Neural progenitor cell (in vitro differentiated cells): ENCODE measurements around the gene SEMA6A. TPM values are rescaled to one million over a fixed set of nuclear protein-coding genes. Genes with fewer than 3 reads are reported as not detected.

Experiments used
- DNase-seq: peaks from one replicate; pipeline ENCODE4 v3.0.0-alpha.2; 2016; ENCODE audit warnings: low spot score
- H2AFZ ChIP-seq: fragments of 200-600 bp; sonication (generic); replicated peaks from 2 replicates; pipeline ENCODE4 v1.6.1; 2016; ENCODE audit warnings: antibody characterized with exemption
- H3F3A ChIP-seq: fragments of 200-600 bp; sonication (generic); 2 replicates; pipeline ENCODE4 v1.6.1; 2016; ENCODE audit warnings: antibody characterized with exemption, low read depth
- H3K27ac ChIP-seq: fragments of 200-600 bp; sonication (generic); 2 replicates; pipeline ENCODE4 v1.5.1; 2016; ENCODE audit warnings: mild to moderate bottlenecking
- H3K27me3 ChIP-seq: fragments of 200-600 bp; sonication (generic); 2 replicates; pipeline ENCODE4 v1.6.1; 2016; ENCODE audit warnings: mild to moderate bottlenecking, moderate library complexity
- H3K36me3 ChIP-seq: fragments of 200-600 bp; sonication (generic); 2 replicates; pipeline ENCODE4 v1.5.1; 2016
- H3K4me1 ChIP-seq: fragments of 200-600 bp; sonication (generic); 2 replicates; pipeline ENCODE4 v1.6.1; 2016; ENCODE audit warnings: mixed run types
- H3K4me2 ChIP-seq: fragments of 200-600 bp; sonication (generic); 2 replicates; pipeline ENCODE4 v1.6.1; 2016
- H3K4me3 ChIP-seq: fragments of 200-600 bp; sonication (generic); 2 replicates; pipeline ENCODE4 v1.5.1; 2016
- H3K79me2 ChIP-seq: fragments of 200-600 bp; sonication (generic); 2 replicates; pipeline ENCODE4 v1.6.1; 2016; ENCODE audit warnings: low read depth
- H3K9ac ChIP-seq: fragments of 200-600 bp; sonication (generic); 2 replicates; pipeline ENCODE4 v1.6.1; 2016
- H3K9me3 ChIP-seq: fragments of 200-600 bp; sonication (generic); 2 replicates; pipeline ENCODE4 v1.5.1; 2016; ENCODE audit warnings: low read depth
- H4K20me1 ChIP-seq: fragments of 200-600 bp; sonication (generic); 2 replicates; pipeline ENCODE4 v1.6.1; 2016; ENCODE audit warnings: low read depth
- H3K27ac Mint-ChIP-seq: 3 replicates; pipeline ENCODE4 v1.8.0; 2021; ENCODE audit warnings: mixed read lengths
- H3K27me3 Mint-ChIP-seq: 2 replicates; pipeline ENCODE4 v1.8.0; 2022; ENCODE audit warnings: low read depth, mild to moderate bottlenecking, inconsistent platforms, moderate library complexity, mixed read lengths; ENCODE audit not compliant: insufficient read depth
- H3K36me3 Mint-ChIP-seq: 3 replicates; pipeline ENCODE4 v1.8.0; 2021; ENCODE audit warnings: mixed read lengths
- H3K4me1 Mint-ChIP-seq: 3 replicates; pipeline ENCODE4 v1.8.0; 2021; ENCODE audit warnings: mixed read lengths
- H3K4me3 Mint-ChIP-seq: 3 replicates; pipeline ENCODE4 v1.8.0; 2021; ENCODE audit warnings: mild to moderate bottlenecking, moderate library complexity, mixed read lengths
- H3K9me3 Mint-ChIP-seq: 3 replicates; pipeline ENCODE4 v1.8.0; 2020; ENCODE audit warnings: mixed read lengths
- EZH2 ChIP-seq: fragments of 200-600 bp; sonication (generic); IDR thresholded peaks from 2 replicates; pipeline ENCODE4 v1.6.1; 2017; ENCODE audit warnings: antibody characterized with exemption, mild to moderate bottlenecking, moderate library complexity
- EZH2phosphoT487 ChIP-seq: fragments of 200-600 bp; sonication (generic); IDR thresholded peaks from 2 replicates; pipeline ENCODE4 v1.6.1; 2017; ENCODE audit warnings: antibody characterized with exemption
- total RNA-seq: library from RNA; depleted of rRNA; stranded (reverse); fragments of >200 nt; gene quantifications from 2 replicates; pipeline ENCODE4 v1.2.3, GENCODE V29; 2015; ENCODE audit warnings: low replicate concordance
- TF ChIP-seq, protein P1 (sequence below): fragments of 200-600 bp; sonication (generic); IDR thresholded peaks from 2 replicates; pipeline ENCODE4 v1.5.1; 2017; ENCODE audit warnings: antibody characterized with exemption, mild to moderate bottlenecking

Gene SEMA6A
- total RNA-seq, 1 donor from 2014 or later: 86.4 TPM

- Mint-ChIP-seq H3K4me1 (peaks cover 2% of the 10 kb centered on the region), H3K27ac (no peak overlapping the region), H3K27me3 (no peaks in the 10 kb centered on the region), H3K36me3 (no peaks in the 10 kb centered on the region), H3K4me3 (no peak overlapping the region), H3K9me3 (no peaks in the 10 kb centered on the region)
- Histone ChIP-seq H3K4me1 (no peaks in the 10 kb centered on the region), H3K36me3 (no peaks in the 10 kb centered on the region), H3K27ac (no peak overlapping the region), H2AFZ (no peak overlapping the region), H3K4me2 (no peak overlapping the region), H3F3A (no peaks in the 10 kb centered on the region), H4K20me1 (no peaks in the 10 kb centered on the region), H3K9ac (no peak overlapping the region), H3K79me2 (no peaks in the 10 kb centered on the region), H3K4me3 (no peak overlapping the region), H3K27me3 (no peaks in the 10 kb centered on the region), H3K9me3 (no peaks in the 10 kb centered on the region)
- TF ChIP-seq EZH2 (no peak), EZH2phosphoT487 (no peak)
- TF ChIP-seq, protein P1, sequence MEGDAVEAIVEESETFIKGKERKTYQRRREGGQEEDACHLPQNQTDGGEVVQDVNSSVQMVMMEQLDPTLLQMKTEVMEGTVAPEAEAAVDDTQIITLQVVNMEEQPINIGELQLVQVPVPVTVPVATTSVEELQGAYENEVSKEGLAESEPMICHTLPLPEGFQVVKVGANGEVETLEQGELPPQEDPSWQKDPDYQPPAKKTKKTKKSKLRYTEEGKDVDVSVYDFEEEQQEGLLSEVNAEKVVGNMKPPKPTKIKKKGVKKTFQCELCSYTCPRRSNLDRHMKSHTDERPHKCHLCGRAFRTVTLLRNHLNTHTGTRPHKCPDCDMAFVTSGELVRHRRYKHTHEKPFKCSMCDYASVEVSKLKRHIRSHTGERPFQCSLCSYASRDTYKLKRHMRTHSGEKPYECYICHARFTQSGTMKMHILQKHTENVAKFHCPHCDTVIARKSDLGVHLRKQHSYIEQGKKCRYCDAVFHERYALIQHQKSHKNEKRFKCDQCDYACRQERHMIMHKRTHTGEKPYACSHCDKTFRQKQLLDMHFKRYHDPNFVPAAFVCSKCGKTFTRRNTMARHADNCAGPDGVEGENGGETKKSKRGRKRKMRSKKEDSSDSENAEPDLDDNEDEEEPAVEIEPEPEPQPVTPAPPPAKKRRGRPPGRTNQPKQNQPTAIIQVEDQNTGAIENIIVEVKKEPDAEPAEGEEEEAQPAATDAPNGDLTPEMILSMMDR: no peak
- DNase-seq: no peak
Observed at GRCh38 chr5:116418774-116419173, 155.8 kb downstream of the SEMA6A start.

GRCh38 chr5:116418016-116418415 lies 156.6 kb downstream of the SEMA6A start:
- no peaks in the 10 kb centered on the region for H3K4me1 Mint-ChIP-seq
- H3K36me3 Mint-ChIP-seq: no peaks in the 10 kb centered on the region
- no peaks in the 10 kb centered on the region for H3K27me3 Mint-ChIP-seq
- H3K27ac Mint-ChIP-seq: no peak overlapping the region
- Histone ChIP-seq H2AFZ (no peak overlapping the region), H3K4me3 (no peak overlapping the region), H4K20me1 (no peaks in the 10 kb centered on the region), H3K9ac (no peak overlapping the region), H3K79me2 (no peaks in the 10 kb centered on the region), H3K9me3 (no peaks in the 10 kb centered on the region), H3K4me2 (no peak overlapping the region), H3K4me1 (no peaks in the 10 kb centered on the region), H3K36me3 (no peaks in the 10 kb centered on the region), H3F3A (no peaks in the 10 kb centered on the region), H3K27me3 (no peaks in the 10 kb centered on the region), H3K27ac (no peak overlapping the region)
- H3K4me3 Mint-ChIP-seq: no peak overlapping the region
- no peaks in the 10 kb centered on the region for H3K9me3 Mint-ChIP-seq
- DNase-seq: no peak
- TF ChIP-seq EZH2: no peak
- TF ChIP-seq, protein P1: no peak
- no peak for TF ChIP-seq EZH2phosphoT487

- Histone ChIP-seq H3K27ac (no peak overlapping the region), H3K27me3 (no peaks in the 10 kb centered on the region), H3K4me2 (no peak overlapping the region), H2AFZ (no peak overlapping the region), H3K9ac (no peak overlapping the region), H3K36me3 (no peaks in the 10 kb centered on the region), H3F3A (no peaks in the 10 kb centered on the region), H4K20me1 (no peaks in the 10 kb centered on the region), H3K4me1 (no peaks in the 10 kb centered on the region), H3K4me3 (no peak overlapping the region), H3K9me3 (no peaks in the 10 kb centered on the region), H3K79me2 (no peaks in the 10 kb centered on the region)
- Mint-ChIP-seq H3K27ac (no peak overlapping the region), H3K27me3 (no peaks in the 10 kb centered on the region), H3K4me1 (peaks cover 3% of the 10 kb centered on the region), H3K4me3 (no peak overlapping the region), H3K9me3 (no peaks in the 10 kb centered on the region), H3K36me3 (no peaks in the 10 kb centered on the region)
- no peak for TF ChIP-seq EZH2phosphoT487
- TF ChIP-seq, protein P1: no peak
- no peak for TF ChIP-seq EZH2
- DNase-seq: no peak
Observed at GRCh38 chr5:116415989-116416388, 158.6 kb downstream of the SEMA6A start.
